ENCODE measurements around the gene KLHDC4.
"Not testable (repeated sequence)": the region's sequence is repeated elsewhere in the genome, so short reads cannot be mapped to it uniquely, and the experiment has no call there.

Gene KLHDC4

DNA sequence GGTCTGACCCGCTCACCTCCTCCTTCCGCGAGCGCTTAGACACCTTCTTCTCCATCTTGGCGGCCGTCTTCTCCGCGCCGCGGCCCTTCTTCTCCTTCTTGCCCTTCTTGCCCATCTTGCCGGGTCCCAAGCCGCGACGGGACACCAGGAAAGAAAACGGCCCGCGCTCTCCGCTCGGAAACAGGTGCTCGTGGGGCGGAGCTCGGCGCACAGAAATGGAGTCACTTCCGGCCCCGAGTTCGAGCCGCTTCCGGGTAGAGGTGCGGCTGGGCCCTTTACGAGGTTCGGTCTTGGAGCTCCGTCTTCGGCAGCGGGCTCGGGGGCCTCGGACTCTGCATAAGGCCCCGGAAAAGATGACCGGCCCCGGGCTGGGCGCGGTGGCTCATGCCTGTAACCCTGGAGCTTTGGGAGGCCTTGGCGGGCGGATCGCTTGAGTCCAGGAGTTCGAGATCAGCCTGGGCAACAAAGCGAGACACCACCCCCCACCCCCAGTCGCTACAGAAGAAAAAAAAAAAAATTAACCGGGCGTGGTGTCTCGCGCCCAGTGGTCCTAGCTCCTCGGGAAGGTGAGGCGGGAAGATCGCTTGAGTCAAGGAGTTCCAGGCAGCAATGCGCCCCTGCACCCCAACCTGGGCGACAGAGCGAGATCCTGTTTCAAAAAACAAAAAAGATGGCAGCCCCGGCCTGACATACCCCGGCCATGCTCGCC, at the start of gene KLHDC4:
KLHDC4 (minus strand) TSS at position 211 of the 709 bp plus-strand sequence; CDS start at position 115, 96 bp downstream.
- peak in 55 of 56 donors; percentile 26 to 93 (median 80) for DNase-seq

- peak in 3 of 56 donors; percentile 8 to 30 (median 17) for DNase-seq
These were observed 49.8 kb upstream of the KLHDC4 start for GRCh38 chr16:87815567-87815966.

GRCh38 chr16:87812200-87812656, 46.4 kb upstream of the KLHDC4 start:
- DNase-seq, result no peak

DNA sequence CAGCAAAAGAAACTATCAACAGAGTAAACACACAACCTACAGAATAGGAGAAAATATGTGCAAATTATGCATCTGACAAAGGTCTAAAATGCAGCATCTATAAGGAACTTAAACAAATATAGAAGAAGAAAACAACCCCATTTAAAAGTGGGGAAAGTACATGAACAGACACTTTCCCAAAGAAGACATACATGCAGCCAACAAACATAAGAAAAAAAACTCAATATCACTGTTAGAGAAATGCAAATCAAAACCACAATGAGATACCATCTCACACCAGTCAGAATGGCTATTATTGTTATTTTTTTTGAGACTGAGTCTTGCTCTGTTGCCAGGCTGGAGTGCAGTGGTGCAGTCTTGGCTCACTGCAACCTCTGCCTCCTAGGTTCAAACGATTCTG, 45.7 kb upstream of the KLHDC4 start:
- not testable (repeated sequence) for DNase-seq

DNA sequence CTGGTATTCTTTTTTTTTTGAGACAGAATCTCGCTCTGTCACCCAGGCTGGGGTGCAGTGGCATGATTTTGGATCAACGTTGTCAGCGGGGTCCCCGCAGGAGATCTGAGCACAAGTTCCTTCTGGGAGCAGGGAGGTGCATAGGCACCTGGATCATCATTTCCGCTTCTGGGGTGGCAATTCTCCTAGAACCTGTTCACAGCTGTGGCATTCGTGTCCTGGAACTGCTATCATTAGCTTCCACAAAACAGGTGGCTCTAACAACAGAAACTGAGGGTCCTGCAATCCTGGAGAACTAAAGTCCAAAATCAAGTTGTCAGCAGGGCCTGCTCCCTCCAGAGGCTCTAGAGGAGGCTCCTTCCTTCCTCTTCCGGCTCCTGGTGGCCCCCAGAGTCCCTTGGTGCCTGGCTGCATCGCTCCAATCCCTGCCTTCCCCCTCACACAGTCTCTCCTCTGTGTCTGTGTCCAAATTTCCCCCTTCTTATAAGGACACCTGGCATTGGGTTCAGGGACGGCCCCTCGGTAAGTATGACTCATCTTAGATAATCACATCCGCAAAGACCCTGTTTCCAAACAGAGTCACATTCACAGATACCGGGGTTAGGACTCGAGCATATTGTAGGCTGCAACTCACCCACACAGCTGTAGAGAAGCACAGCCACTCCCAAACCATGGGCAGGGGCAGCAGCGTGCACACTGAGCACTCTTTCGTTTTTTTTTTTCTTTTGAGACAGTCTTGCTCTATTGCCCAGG, 43.5 kb upstream of the KLHDC4 start:
- DNase-seq, result no peak

GRCh38 chr16:87808108-87808507, 42.3 kb upstream of the KLHDC4 start:
- no peak for DNase-seq

- peak in 38 of 56 donors; percentile 10 to 79 (median 39) for DNase-seq
These were observed 41.1 kb upstream of the KLHDC4 start for GRCh38 chr16:87806641-87807546.

- no peak for DNase-seq
These were observed 40.5 kb upstream of the KLHDC4 start for GRCh38 chr16:87806261-87806640.

DNA sequence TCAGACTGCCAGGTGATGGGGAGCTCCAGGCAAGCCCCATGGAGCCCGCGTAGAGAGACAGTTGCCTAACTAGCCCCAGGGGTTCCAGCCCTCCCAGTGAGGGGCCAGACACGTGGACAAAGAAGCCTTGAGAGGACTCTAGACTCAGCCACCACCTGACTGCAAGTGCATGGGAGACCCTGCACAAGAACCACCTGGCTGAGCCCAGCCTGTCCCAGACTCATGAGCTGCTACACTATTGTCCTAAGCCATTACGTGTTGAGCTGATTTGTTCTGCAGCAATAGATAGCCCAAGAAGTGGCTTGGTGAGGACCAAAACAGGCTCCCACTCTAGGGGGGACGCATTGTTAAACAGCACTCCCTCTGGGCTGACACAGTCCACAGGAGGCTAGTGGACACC, 37.6 kb upstream of the KLHDC4 start:
- no peak for DNase-seq

GRCh38 chr16:87802670-87803069, 36.9 kb upstream of the KLHDC4 start:
- no peak for DNase-seq

- no peak for DNase-seq
These were observed 36.0 kb upstream of the KLHDC4 start for GRCh38 chr16:87801679-87802259.

GRCh38 chr16:87800497-87800896, 34.7 kb upstream of the KLHDC4 start:
- DNase-seq, result no peak

- no peak for DNase-seq
These were observed 29.6 kb upstream of the KLHDC4 start for GRCh38 chr16:87795336-87795735.

- DNase-seq, result no peak
These were observed 28.8 kb upstream of the KLHDC4 start for GRCh38 chr16:87794485-87795078.

GRCh38 chr16:87792205-87792565, 26.4 kb upstream of the KLHDC4 start:
- DNase-seq, result no peak

DNA sequence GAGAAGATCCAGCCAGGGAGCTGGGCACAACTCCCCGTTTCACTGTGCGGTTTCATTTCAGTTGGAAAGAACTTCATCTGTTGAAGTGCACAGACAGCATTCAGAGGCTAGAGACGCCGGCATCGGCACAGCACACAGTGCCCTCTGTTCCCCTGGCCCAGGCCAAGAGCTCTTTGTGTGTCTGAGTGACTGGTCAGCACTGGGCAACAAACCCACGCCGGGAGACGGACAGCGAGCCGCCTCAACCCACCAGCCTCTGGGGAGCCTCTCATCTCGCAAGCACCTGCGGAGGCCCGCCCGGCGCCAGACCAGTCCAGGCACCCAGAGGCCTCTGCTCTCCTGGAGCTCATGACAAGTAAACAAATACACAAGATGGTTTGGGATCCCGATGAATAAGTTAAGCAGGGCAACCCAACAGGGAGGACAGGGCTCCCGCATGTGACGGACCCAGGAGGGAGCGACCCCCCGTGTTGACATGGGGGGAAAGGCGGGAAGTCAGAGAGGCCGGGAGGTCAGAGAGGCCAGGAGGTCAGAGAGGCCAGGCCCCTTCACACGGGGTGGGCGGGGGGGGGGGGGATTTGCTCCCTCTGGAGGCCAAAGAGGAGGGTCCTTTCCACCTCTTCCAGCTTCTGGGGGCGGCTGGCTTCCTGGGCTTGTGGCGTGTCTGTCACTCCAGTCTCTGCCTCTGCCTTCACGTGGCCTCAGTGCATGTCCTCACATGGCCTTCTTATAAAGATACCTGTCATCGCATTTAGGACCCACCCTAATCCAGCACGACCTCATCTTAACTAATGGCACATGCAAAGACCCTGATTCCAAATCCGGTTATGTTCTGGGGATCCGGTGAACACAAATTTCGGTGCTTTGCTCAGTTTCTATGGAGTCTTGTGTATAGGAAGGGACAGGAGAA, 25.8 kb upstream of the KLHDC4 start:
- DNase-seq, result peak in 54 of 56 donors; percentile 8 to 83 (median 64)

DNA sequence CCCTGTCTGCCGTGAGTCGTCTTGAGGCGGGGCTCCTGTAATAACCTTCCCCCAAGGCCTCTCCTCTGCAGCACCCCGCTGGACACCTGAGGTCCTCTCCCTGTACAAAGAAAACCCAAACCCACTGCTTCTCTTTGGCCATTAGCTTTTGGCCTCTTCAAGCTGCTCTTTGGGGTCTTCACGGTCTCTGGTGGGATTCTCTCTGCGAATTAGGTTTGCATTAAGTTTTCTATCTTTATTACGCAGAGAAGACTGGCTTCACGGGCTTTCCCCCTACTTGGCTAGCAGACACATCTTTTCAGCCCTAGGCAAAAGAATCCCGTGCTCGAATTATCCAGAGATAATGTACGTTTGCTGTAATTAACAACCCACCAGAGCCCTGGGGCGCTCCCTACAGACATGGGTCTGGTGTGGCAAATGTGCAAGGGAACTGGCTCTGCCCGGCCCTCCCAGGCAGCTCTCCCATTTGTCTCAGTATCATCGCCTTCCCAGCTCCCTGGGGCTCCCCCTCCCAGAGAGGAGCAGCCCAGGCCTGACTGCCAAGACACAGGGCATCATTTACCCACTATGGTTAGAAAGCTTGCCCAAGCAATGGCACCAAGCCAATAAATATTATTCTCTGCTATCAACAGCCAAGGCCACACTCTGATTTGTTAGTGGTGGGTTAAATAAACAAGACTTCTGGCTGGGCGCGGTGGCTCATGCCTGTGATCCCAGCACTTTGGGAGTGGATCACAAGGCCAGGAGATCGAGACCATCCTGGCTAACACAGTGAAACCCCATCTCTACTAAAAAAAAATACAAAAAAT, 24.7 kb upstream of the KLHDC4 start:
- DNase-seq, result peak in 12 of 56 donors; percentile 5 to 42 (median 17)

- DNase-seq, result no peak
These were observed 23.9 kb upstream of the KLHDC4 start for GRCh38 chr16:87789437-87790291.
